IMR-90 (cell line): Measurements from ENCODE around the gene BCL2L1.

ENCODE experiments used
- BHLHE40 ChIP-seq: fragments of 150-350 bp; IDR thresholded peaks from 2 replicates; pipeline ENCODE4 v1.6.1; 2016; ENCODE audit warnings: mild to moderate bottlenecking, low read depth, low read length
- CTCF ChIP-seq: conservative IDR thresholded peaks from 2 replicates; pipeline ENCODE4 v1.5.1; 2012; ENCODE audit warnings: mild to moderate bottlenecking, low read depth, low read length, improper control_type of control experiment
- RAD21 ChIP-seq: IDR thresholded peaks from 2 replicates; pipeline ENCODE4 v1.6.1; 2012; ENCODE audit warnings: low read length, improper control_type of control experiment
- RCOR1 ChIP-seq: IDR thresholded peaks from 2 replicates; pipeline ENCODE4 v1.6.1; 2012; ENCODE audit warnings: mild to moderate bottlenecking, low read length, improper control_type of control experiment; ENCODE audit not compliant: insufficient replicate concordance
- RFX5 ChIP-seq: IDR thresholded peaks from 2 replicates; pipeline ENCODE4 v1.8.0; 2012; ENCODE audit warnings: low read depth, mild to moderate bottlenecking, low read length, moderate library complexity
- SMC3 ChIP-seq: fragments of 150-350 bp; IDR thresholded peaks from 2 replicates; pipeline ENCODE4 v1.6.1; 2016; ENCODE audit warnings: low read depth, mild to moderate bottlenecking, antibody characterized with exemption, low read length, moderate library complexity

GRCh38 chr20:31704225-31705119 lies 18.2 kb downstream of the BCL2L1 start:
- TF ChIP-seq CTCF (no peak), RCOR1 (no peak), RAD21 (no peak), SMC3 (no peak), BHLHE40 (no peak), RFX5 (no peak)
